IMR-90 (cell line): Measurements from ENCODE around the gene MAJIN. TPM values are rescaled to one million over a fixed set of nuclear protein-coding genes. Genes with fewer than 3 reads are reported as not detected.

Experiments
- ATAC-seq: fragments of 200-7000 bp; cut with Tn5 transposase; 2 replicates; pipeline ENCODE4 v1.9.1; 2020; ENCODE audit warnings: low read depth, mild to moderate bottlenecking, moderate library complexity
- BruUV-seq: library from RNA; stranded (reverse); fragments of 400-500 nt; replicated peaks from 2 replicates; lab custom pipeline; 2021; lab: Mats Ljungman, UMichigan
- CTCF ChIA-PET: fragments of 300-600 bp; formaldehyde crosslinking; extraction: SDS; loops from one replicate; lab custom pipeline; 2021; ENCODE audit warnings: antibody characterized with exemption; lab: Yijun Ruan, JAX
- POLR2A ChIA-PET: fragments of 300-600 bp; sonication (Branson Sonifier 250); formaldehyde crosslinking; loops from one replicate; lab custom pipeline; 2022; ENCODE audit warnings: antibody characterized with exemption; ENCODE audit not compliant: unreplicated experiment; lab: Charles Lee
- DNase-seq: peaks from one replicate; pipeline ENCODE4 v3.0.0; 2013
- H2AFZ ChIP-seq: replicated peaks from 2 replicates; pipeline ENCODE3; 2013; ENCODE audit warnings: low read length, mild to moderate bottlenecking; ENCODE audit not compliant: poor library complexity
- H2AK5ac ChIP-seq: 2 replicates; pipeline ENCODE4 v1.6.1; 2013; ENCODE audit warnings: low read depth, low read length, inconsistent platforms
- H2AK9ac ChIP-seq: replicated peaks from 2 replicates; pipeline ENCODE3; 2013; ENCODE audit warnings: mild to moderate bottlenecking, low read depth, low read length, moderate library complexity; ENCODE audit not compliant: poor library complexity
- H2BK120ac ChIP-seq: 2 replicates; pipeline ENCODE4 v1.6.1; 2013; ENCODE audit warnings: low read depth, low read length, inconsistent platforms
- H2BK15ac ChIP-seq: 3 replicates; pipeline ENCODE4 v1.6.1; 2013; ENCODE audit warnings: low read depth, low read length, inconsistent platforms
- H2BK20ac ChIP-seq: 2 replicates; pipeline ENCODE4 v1.6.1; 2013; ENCODE audit warnings: low read depth, mild to moderate bottlenecking, inconsistent platforms, low read length, moderate library complexity
- H2BK5ac ChIP-seq: 2 replicates; pipeline ENCODE4 v1.6.1; 2013; ENCODE audit warnings: mild to moderate bottlenecking, low read depth, low read length, inconsistent platforms; ENCODE audit not compliant: poor library complexity, severe bottlenecking
- H3K14ac ChIP-seq: replicated peaks from 2 replicates; pipeline ENCODE4 v1.6.1; 2013; ENCODE audit warnings: low read depth, low read length, inconsistent platforms
- H3K18ac ChIP-seq: 2 replicates; pipeline ENCODE4 v1.6.1; 2013; ENCODE audit warnings: low read depth, low read length, control low read depth
- H3K23ac ChIP-seq: 2 replicates; pipeline ENCODE4 v1.6.1; 2013; ENCODE audit warnings: low read depth, low read length, inconsistent platforms
- H3K27ac ChIP-seq: 2 replicates; pipeline ENCODE4 v1.5.1; 2013; ENCODE audit warnings: mild to moderate bottlenecking, control low read depth, low read length; ENCODE audit not compliant: insufficient read depth
- H3K27me3 ChIP-seq: 2 replicates; pipeline ENCODE4 v1.6.1; 2013; ENCODE audit warnings: low read length; ENCODE audit not compliant: control insufficient read depth, insufficient read depth
- H3K36me3 ChIP-seq: 2 replicates; pipeline ENCODE4 v1.6.1; 2013; ENCODE audit warnings: low read length, mixed read lengths; ENCODE audit not compliant: control insufficient read depth, insufficient read depth
- H3K4ac ChIP-seq: 2 replicates; pipeline ENCODE4 v1.6.1; 2013; ENCODE audit warnings: low read depth, low read length, inconsistent platforms
- H3K4me1 ChIP-seq: 2 replicates; pipeline ENCODE4 v1.6.1; 2013; ENCODE audit warnings: low read length, mixed read lengths; ENCODE audit not compliant: control insufficient read depth, insufficient read depth
- H3K4me2 ChIP-seq: 2 replicates; pipeline ENCODE4 v1.6.1; 2013; ENCODE audit warnings: low read depth, mild to moderate bottlenecking, control low read depth, low read length, moderate library complexity
- H3K4me3 ChIP-seq: 2 replicates; pipeline ENCODE4 v1.5.1; 2013; ENCODE audit warnings: low read depth, mild to moderate bottlenecking, control low read depth, low read length, moderate library complexity; ENCODE audit not compliant: insufficient read depth
- H3K56ac ChIP-seq: 2 replicates; pipeline ENCODE4 v1.6.1; 2013; ENCODE audit warnings: low read length, inconsistent platforms; ENCODE audit not compliant: insufficient read depth; ENCODE audit errors: extremely low read depth
- H3K79me1 ChIP-seq, 2 experiments: 2 replicates each; pipeline ENCODE4 v1.6.1; 2013; ENCODE audit warnings: low read length in 2 of 2, inconsistent platforms in 1 of 2, low read depth in 1 of 2
- H3K9ac ChIP-seq: 2 replicates; pipeline ENCODE4 v1.6.1; 2013; ENCODE audit warnings: low read depth, low read length, control low read depth
- H3K9me1 ChIP-seq: 2 replicates; pipeline ENCODE4 v1.6.1; 2013; ENCODE audit warnings: low read length, inconsistent platforms; ENCODE audit not compliant: insufficient read depth
- H3K9me3 ChIP-seq: 2 replicates; pipeline ENCODE4 v1.6.1; 2013; ENCODE audit warnings: low read length; ENCODE audit not compliant: control insufficient read depth, insufficient read depth
- H4K20me1 ChIP-seq: 2 replicates; pipeline ENCODE4 v1.6.1; 2013; ENCODE audit warnings: low read length, inconsistent platforms; ENCODE audit not compliant: insufficient read depth
- H4K5ac ChIP-seq: 2 replicates; pipeline ENCODE4 v1.6.1; 2013; ENCODE audit warnings: mild to moderate bottlenecking, low read depth, low read length, control low read depth
- H4K8ac ChIP-seq, 2 experiments: 2 replicates each; pipeline ENCODE4 v1.6.1; 2013; ENCODE audit warnings: low read depth in 2 of 2, low read length in 2 of 2, control low read depth in 1 of 2, inconsistent platforms in 1 of 2
- H4K91ac ChIP-seq: 2 replicates; pipeline ENCODE4 v1.6.1; 2013; ENCODE audit warnings: low read depth, low read length, inconsistent platforms; ENCODE audit not compliant: insufficient read depth
- BHLHE40 ChIP-seq: fragments of 150-350 bp; IDR thresholded peaks from 2 replicates; pipeline ENCODE4 v1.6.1; 2016; ENCODE audit warnings: mild to moderate bottlenecking, low read depth, low read length
- CEBPB ChIP-seq: IDR thresholded peaks from 2 replicates; pipeline ENCODE4 v1.6.1; 2012; ENCODE audit warnings: low read depth, low read length, improper control_type of control experiment
- CHD1 ChIP-seq: IDR thresholded peaks from 2 replicates; pipeline ENCODE4 v1.6.1; 2012; ENCODE audit warnings: low read depth, low read length, improper control_type of control experiment
- CTCF ChIP-seq: conservative IDR thresholded peaks from 2 replicates; pipeline ENCODE4 v1.5.1; 2012; ENCODE audit warnings: mild to moderate bottlenecking, low read depth, low read length, improper control_type of control experiment
- FOS ChIP-seq: fragments of 150-350 bp; IDR thresholded peaks from 2 replicates; pipeline ENCODE4 v1.6.1; 2016; ENCODE audit warnings: low read depth, low read length
- MAFK ChIP-seq: IDR thresholded peaks from 2 replicates; pipeline ENCODE4 v1.6.1; 2012; ENCODE audit warnings: low read depth, low read length, improper control_type of control experiment
- MAZ ChIP-seq: IDR thresholded peaks from 2 replicates; pipeline ENCODE4 v1.6.1; 2012; ENCODE audit warnings: low read depth, mild to moderate bottlenecking, low read length, improper control_type of control experiment, moderate library complexity, borderline replicate concordance
- MXI1 ChIP-seq: IDR thresholded peaks from 2 replicates; pipeline ENCODE4 v1.6.1; 2012; ENCODE audit warnings: low read depth, mild to moderate bottlenecking, low read length, moderate library complexity, borderline replicate concordance
- NFE2L2 ChIP-seq: fragments of 150-350 bp; IDR thresholded peaks from 2 replicates; pipeline ENCODE4 v1.6.1; 2016; ENCODE audit warnings: low read depth, mild to moderate bottlenecking, low read length
- POLR2A ChIP-seq: IDR thresholded peaks from 2 replicates; pipeline ENCODE4 v1.6.1; 2012; ENCODE audit warnings: mild to moderate bottlenecking, low read depth, low read length
- RAD21 ChIP-seq: IDR thresholded peaks from 2 replicates; pipeline ENCODE4 v1.6.1; 2012; ENCODE audit warnings: low read length, improper control_type of control experiment
- RCOR1 ChIP-seq: IDR thresholded peaks from 2 replicates; pipeline ENCODE4 v1.6.1; 2012; ENCODE audit warnings: mild to moderate bottlenecking, low read length, improper control_type of control experiment; ENCODE audit not compliant: insufficient replicate concordance
- RFX5 ChIP-seq: IDR thresholded peaks from 2 replicates; pipeline ENCODE4 v1.8.0; 2012; ENCODE audit warnings: low read depth, mild to moderate bottlenecking, low read length, moderate library complexity
- SMC3 ChIP-seq: fragments of 150-350 bp; IDR thresholded peaks from 2 replicates; pipeline ENCODE4 v1.6.1; 2016; ENCODE audit warnings: low read depth, mild to moderate bottlenecking, antibody characterized with exemption, low read length, moderate library complexity
- WGBS, 2 experiments: methylation state at CpG; one replicate each; pipeline versions ENCODE4 v1.1.5 to v1.1.7; 2013; ENCODE audit warnings: missing lambda C conversion rate in 2 of 2; ENCODE audit not compliant: insufficient read length in 1 of 2; ENCODE audit errors: extremely low coverage in 2 of 2; 5-methylcytosine and 5-hydroxymethylcytosine counted together
- dilution Hi-C: fragments of 300-500 bp; cut with HindIII; formaldehyde crosslinking; loops from one replicate; pipeline ENCODE4 v1.14.3; 2018; ENCODE audit warnings: low sequenced_read_pairs; ENCODE audit not compliant: unreplicated experiment
- in situ Hi-C: fragments of 300-500 bp; cut with MboI; formaldehyde crosslinking; loops from 3 replicates; pipeline ENCODE4 v1.14.3; 2019; ENCODE audit warnings: low sequenced_read_pairs, inconsistent platforms, mixed read lengths
- intact Hi-C: fragments of 100-400 bp; cut with micrococcal nuclease; formaldehyde crosslinking; loops from 2 replicates; pipeline ENCODE4 v1.10.0; 2022
- polyA plus RNA-seq, 3 experiments: library from polyadenylated mRNA; depleted of rRNA; stranded (reverse); fragments of >200 nt; gene quantifications; 2 replicates each; pipeline ENCODE4 v1.2.3, GENCODE V29; 2012; ENCODE audit warnings: low replicate concordance in 1 of 3
- total RNA-seq: library from RNA; depleted of rRNA; stranded (reverse); fragments of >200 nt; gene quantifications from 2 replicates; pipeline ENCODE4 v1.2.3, GENCODE V29; 2012
- TF ChIP-seq, protein P1 (sequence below): fragments of 150-350 bp; IDR thresholded peaks from 2 replicates; pipeline ENCODE4 v1.6.1; 2017; ENCODE audit warnings: mild to moderate bottlenecking, antibody characterized with exemption, low read length, low read depth

The MAJIN gene
- total and polyA plus RNA-seq, 2 of the 4 experiments (the other 2 are of a cell fraction) = not detected

- in situ Hi-C loops = no loop called here
- intact Hi-C loops = loop anchor here (5.0 kb wide), 1 partner anchor 152 kb away; no protein-coding TSS in a partner anchor
- TF ChIP-seq CHD1 (no peak), RAD21 (no peak), NFE2L2 (no peak), FOS (no peak), MXI1 (no peak), POLR2A (no peak), RCOR1 (no peak), MAZ (no peak), BHLHE40 (no peak), CTCF (no peak), SMC3 (no peak), CEBPB (no peak), RFX5 (no peak), MAFK (no peak)
- TF ChIP-seq, protein P1, sequence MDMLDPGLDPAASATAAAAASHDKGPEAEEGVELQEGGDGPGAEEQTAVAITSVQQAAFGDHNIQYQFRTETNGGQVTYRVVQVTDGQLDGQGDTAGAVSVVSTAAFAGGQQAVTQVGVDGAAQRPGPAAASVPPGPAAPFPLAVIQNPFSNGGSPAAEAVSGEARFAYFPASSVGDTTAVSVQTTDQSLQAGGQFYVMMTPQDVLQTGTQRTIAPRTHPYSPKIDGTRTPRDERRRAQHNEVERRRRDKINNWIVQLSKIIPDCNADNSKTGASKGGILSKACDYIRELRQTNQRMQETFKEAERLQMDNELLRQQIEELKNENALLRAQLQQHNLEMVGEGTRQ = no peak
Measured at GRCh38 chr11:64998690-64999431, 27.0 kb upstream of the MAJIN start.

More at GRCh38 chr11:64998690-64999431, 27.0 kb upstream of the MAJIN start:
- Histone ChIP-seq H3K27me3 (no peaks in the 10 kb centered on the region), H3K9me1 (peaks cover 7% of the 10 kb centered on the region; the same call in 1 of the 2 replicates), H2AK9ac (no peak overlapping the region), H4K8ac (no peak overlapping the region), H3K18ac (no peak overlapping the region), H2BK5ac (no peak overlapping the region), H3K14ac (no peak overlapping the region), H3K27ac (no peak overlapping the region), H2BK15ac (no peak overlapping the region), H2AFZ (no peak overlapping the region), H4K91ac (no peak overlapping the region), H3K4ac (no peak overlapping the region), H3K36me3 (no peaks in the 10 kb centered on the region), H3K23ac (no peak overlapping the region), H3K9me3 (no peaks in the 10 kb centered on the region), H3K79me1 (no peaks in the 10 kb centered on the region), H3K4me3 (no peak overlapping the region), H3K9ac (no peak overlapping the region), H3K4me2 (no peak overlapping the region), H3K4me1 (0 out of 2 replicates have a peak, but pooled peaks cover 4% of the 10 kb centered on the region), H3K56ac (no peak overlapping the region), H4K20me1 (no peaks in the 10 kb centered on the region), H2BK120ac (no peak overlapping the region), H2BK20ac (no peak overlapping the region), H2AK5ac (no peak overlapping the region), H4K5ac (no peak overlapping the region)
- dilution Hi-C loops = no loop called here
- ChIA-PET POLR2A (no interaction called here), CTCF (interaction anchor here (0.9 kb wide), 1 partner anchor 152 kb away, joined by 3 read pairs; no protein-coding TSS in a partner anchor)
- DNase-seq (no peak), ATAC-seq (no peak)
- no TSS peak for BruUV-seq
- 47% methylated on average over 4 of the region's 9 CpGs; no CpG with 5 or more reads in 1 of the 2 experiments for WGBS, 2 experiments
